Sigmoid colon (tissue), 7 donors: ENCODE results near the gene MACF1. TPM values are rescaled to one million over a fixed set of nuclear protein-coding genes. Genes with fewer than 3 reads are reported as not detected.

Experiments used
- DNase-seq: peaks from one replicate; pipeline ENCODE4 v3.0.0-alpha.2; 2019
- H3K27ac ChIP-seq, 4 donors: fragments of 200-600 bp; sonication (generic); one replicate each; pipeline ENCODE4 v1.5.1; 2016 to 2019; ENCODE audit warnings: mild to moderate bottlenecking in 1 of 4
- H3K27me3 ChIP-seq, 3 donors: fragments of 200-600 bp; sonication (generic); one replicate each; pipeline ENCODE4 v1.5.1; 2019; ENCODE audit warnings: mild to moderate bottlenecking in 1 of 3
- H3K36me3 ChIP-seq, 4 donors: fragments of 200-600 bp; sonication (generic); one replicate each; pipeline ENCODE4 v1.5.1; 2016 to 2019
- H3K4me1 ChIP-seq, 4 donors: fragments of 200-600 bp; sonication (generic); one replicate each; pipeline ENCODE4 v1.5.1; 2017 to 2019
- H3K4me3 ChIP-seq, 4 donors: fragments of 200-600 bp; sonication (generic); one replicate each; pipeline ENCODE4 v1.5.1; 2017 to 2019; ENCODE audit warnings: mild to moderate bottlenecking in 2 of 4, moderate library complexity in 1 of 4
- H3K9me3 ChIP-seq, 4 donors: fragments of 200-600 bp in 3 of 4; sonication (generic) in 3 of 4; one replicate each; pipeline versions ENCODE4 v1.5.1 to v1.6.1; 2013 to 2019
- EP300 ChIP-seq, 4 donors: sonication (generic); formaldehyde crosslinking; IDR thresholded peaks; one replicate each; pipeline ENCODE4 v1.6.1; 2017; ENCODE audit warnings: antibody characterized with exemption in 4 of 4
- POLR2A ChIP-seq, 2 donors: fragments of 450-650 bp; IDR thresholded peaks; one replicate each; pipeline ENCODE4 v1.6.1; 2016; ENCODE audit warnings: antibody characterized with exemption in 2 of 2, mild to moderate bottlenecking in 2 of 2, moderate library complexity in 2 of 2
- POLR2AphosphoS5 ChIP-seq, 4 donors: sonication (generic); formaldehyde crosslinking; IDR thresholded peaks; one replicate each; pipeline ENCODE4 v1.6.1; 2017; ENCODE audit warnings: antibody characterized with exemption in 4 of 4
- WGBS, 2 donors: extraction: QIAGEN DNeasy Blood & Tissue Kit; methylation state at CpG; one replicate each; pipeline ENCODE4 v1.1.7; 2013; 5-methylcytosine and 5-hydroxymethylcytosine counted together
- intact Hi-C: fragments of 100-400 bp; cut with DNase I; formaldehyde crosslinking; loops from one replicate; pipeline ENCODE4 v1.15.1; 2023
- polyA plus RNA-seq, 3 donors: library from polyadenylated mRNA; stranded (reverse); fragments of 200-250 nt; gene quantifications; one replicate each; pipeline ENCODE4 v1.2.3, GENCODE V29; 2013
- total RNA-seq, 4 donors: library from RNA; depleted of rRNA; stranded (reverse); fragments of >200 nt; gene quantifications; one replicate each; pipeline ENCODE4 v1.1.0, GENCODE V29; 2016
- TF ChIP-seq, protein P1 (sequence below), 4 experiments: fragments of 450-650 bp in 3 of 4; fragments of 200-600 bp in 1 of 4; IDR thresholded peaks; one replicate each; pipeline ENCODE4 v1.5.1; 2016 to 2019; ENCODE audit warnings: antibody characterized with exemption in 4 of 4, mild to moderate bottlenecking in 3 of 4, moderate library complexity in 2 of 4
- donor health status: healthy with polysubstance abuse.
- donor health status: Bipolar disorder and iron deficiency.
- donor health status: healthy.

MACF1 gene
- total and polyA plus RNA-seq, 7 donors: 16.0 to 657 (median 292) TPM

DNA sequence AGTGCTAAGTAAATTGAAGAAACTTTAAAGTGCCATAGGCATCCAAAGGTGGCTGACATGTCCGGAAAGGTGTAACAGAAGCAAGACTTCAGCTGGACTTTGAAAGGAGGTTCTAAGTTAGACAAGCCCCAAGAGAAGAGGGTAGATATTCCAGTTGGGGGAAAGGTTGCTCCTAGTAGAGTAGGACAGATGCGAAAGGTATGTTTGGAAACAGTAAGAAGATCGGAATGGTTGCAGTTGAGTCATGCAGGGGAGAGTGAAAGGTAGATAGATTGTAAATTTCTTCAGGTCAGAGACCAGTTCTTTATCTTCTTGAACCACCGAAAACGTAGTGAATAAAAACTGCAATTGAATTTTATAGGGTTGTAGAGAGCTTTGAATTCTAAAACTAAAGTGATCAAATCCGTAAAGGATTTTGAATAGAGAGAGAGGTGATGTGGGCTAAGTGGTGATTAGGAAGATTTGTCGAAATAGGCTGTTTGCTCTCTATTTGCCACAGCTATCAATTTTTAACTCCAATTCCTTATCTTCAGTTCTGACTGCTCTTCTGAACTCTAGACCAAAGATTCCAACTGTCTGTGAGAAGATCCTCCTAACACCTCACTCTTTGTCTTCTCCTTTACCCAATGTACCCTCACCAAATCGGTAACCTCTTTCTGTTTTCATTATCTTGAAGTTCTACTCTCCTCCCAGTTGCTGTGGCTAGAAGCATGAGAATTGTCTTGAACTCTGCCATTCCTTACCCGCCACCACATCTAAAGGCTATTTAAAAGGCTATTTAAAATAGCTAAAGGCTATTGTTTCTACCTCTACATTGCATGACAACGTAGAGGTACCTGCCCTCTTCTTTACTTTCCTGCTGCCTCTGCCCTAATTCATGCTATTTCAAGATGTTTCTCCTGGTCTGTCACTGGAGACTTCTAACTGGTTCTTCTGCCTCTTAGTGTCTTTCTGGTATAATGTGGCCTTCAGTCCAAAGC lies 16.7 kb downstream of the MACF1 start:
- Histone ChIP-seq H3K4me3 (no peak overlapping the region), H3K27me3 (no peaks in the 10 kb centered on the region), H3K36me3 (no peaks in the 10 kb centered on the region), H3K4me1 (peaks cover 0 to 77% (median 53%) of the 10 kb centered on the region in 4 donors), H3K27ac (no peak overlapping the region), H3K9me3 (no peaks in the 10 kb centered on the region)
- intact Hi-C loops: no loop called here
- no peak for TF ChIP-seq POLR2AphosphoS5 (IDR thresholded peaks at IDR 0.05)
- TF ChIP-seq, protein P1, sequence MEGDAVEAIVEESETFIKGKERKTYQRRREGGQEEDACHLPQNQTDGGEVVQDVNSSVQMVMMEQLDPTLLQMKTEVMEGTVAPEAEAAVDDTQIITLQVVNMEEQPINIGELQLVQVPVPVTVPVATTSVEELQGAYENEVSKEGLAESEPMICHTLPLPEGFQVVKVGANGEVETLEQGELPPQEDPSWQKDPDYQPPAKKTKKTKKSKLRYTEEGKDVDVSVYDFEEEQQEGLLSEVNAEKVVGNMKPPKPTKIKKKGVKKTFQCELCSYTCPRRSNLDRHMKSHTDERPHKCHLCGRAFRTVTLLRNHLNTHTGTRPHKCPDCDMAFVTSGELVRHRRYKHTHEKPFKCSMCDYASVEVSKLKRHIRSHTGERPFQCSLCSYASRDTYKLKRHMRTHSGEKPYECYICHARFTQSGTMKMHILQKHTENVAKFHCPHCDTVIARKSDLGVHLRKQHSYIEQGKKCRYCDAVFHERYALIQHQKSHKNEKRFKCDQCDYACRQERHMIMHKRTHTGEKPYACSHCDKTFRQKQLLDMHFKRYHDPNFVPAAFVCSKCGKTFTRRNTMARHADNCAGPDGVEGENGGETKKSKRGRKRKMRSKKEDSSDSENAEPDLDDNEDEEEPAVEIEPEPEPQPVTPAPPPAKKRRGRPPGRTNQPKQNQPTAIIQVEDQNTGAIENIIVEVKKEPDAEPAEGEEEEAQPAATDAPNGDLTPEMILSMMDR (IDR thresholded peaks at IDR 0.05): no peak
- no peak for TF ChIP-seq POLR2A (IDR thresholded peaks at IDR 0.05)
- no peak for TF ChIP-seq EP300 (IDR thresholded peaks at IDR 0.05)
- DNase-seq: no peak
- WGBS, 2 donors: 87 to 90% methylated on average over 10 of the region's 10 CpGs

DNA sequence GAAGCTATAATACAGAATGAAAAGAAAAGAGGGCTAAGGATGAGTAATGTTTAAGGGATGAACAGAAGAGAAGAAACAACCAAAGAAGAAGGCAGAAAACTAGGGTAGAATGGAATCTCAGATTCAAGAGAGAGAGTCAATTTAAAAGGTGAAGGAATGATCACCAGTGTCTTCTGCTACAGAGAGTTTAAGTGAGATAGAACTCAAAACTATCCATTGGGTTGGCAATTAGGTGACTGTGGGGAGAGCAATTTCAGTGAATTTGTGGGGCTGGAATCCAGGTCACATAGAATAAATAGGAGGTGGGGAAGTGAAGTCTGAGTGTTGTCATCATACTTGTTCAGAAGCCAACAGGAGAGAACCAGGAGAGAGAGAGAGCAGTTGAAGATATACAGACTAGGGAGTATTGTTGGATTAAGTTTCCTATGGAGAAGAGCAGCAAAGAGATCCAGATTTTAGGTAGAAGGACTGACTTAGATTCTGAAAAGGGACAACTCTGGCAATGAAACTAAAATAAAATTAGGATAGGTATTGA lies 19.9 kb downstream of the MACF1 start:
- intact Hi-C loops: no loop called here
- H3K4me1 ChIP-seq: peaks cover 0 to 76% (median 50%) of the 10 kb centered on the region in 4 donors
- no peaks in the 10 kb centered on the region for H3K36me3 ChIP-seq
- H3K27me3 ChIP-seq: no peaks in the 10 kb centered on the region
- no peaks in the 10 kb centered on the region for H3K9me3 ChIP-seq
- no peak overlapping the region for H3K4me3 ChIP-seq
- TF ChIP-seq, protein P1 (IDR thresholded peaks at IDR 0.05): no peak
- TF ChIP-seq POLR2A (IDR thresholded peaks at IDR 0.05) (no peak), POLR2AphosphoS5 (IDR thresholded peaks at IDR 0.05) (no peak), EP300 (IDR thresholded peaks at IDR 0.05) (no peak)
- peak overlapping the region in 2 of 4 donors; percentile 38 to 62 for H3K27ac ChIP-seq
- DNase-seq: no peak

DNA sequence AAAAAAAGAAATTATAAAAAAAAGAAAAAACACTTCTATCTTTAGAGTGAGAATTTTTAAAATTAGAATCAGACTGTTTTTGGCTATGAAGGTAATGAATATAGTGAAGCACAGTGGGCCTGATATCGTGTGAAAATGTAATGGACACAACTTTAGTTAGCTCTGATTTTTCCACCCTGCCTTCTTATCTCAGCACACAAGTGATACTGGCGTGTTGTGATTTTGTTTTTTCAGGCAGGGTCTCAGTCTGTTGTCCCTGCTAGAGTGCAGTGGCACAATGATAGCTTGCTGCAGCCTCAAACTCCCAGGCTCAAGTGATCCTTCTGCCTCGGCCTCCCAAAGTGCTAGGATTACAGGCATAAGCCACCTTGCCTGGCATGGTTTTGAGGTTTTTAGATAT lies 22.3 kb downstream of the MACF1 start:
- H3K9me3 ChIP-seq: no peaks in the 10 kb centered on the region
- intact Hi-C loops: no loop called here
- no peaks in the 10 kb centered on the region for H3K36me3 ChIP-seq
- TF ChIP-seq, protein P1 (IDR thresholded peaks at IDR 0.05): no peak
- TF ChIP-seq POLR2A (IDR thresholded peaks at IDR 0.05): no peak
- TF ChIP-seq EP300 (IDR thresholded peaks at IDR 0.05): no peak
- TF ChIP-seq POLR2AphosphoS5 (IDR thresholded peaks at IDR 0.05): no peak
- H3K27ac ChIP-seq: peak overlapping the region in 3 of 4 donors; percentile 38 to 68 (median 66)
- no peaks in the 10 kb centered on the region for H3K27me3 ChIP-seq
- no peak overlapping the region for H3K4me3 ChIP-seq
- DNase-seq: no peak
- 89 to 94% methylated on average over 3 of the region's 3 CpGs for WGBS, 2 donors
- H3K4me1 ChIP-seq: peaks cover 0 to 84% (median 64%) of the 10 kb centered on the region in 4 donors

DNA sequence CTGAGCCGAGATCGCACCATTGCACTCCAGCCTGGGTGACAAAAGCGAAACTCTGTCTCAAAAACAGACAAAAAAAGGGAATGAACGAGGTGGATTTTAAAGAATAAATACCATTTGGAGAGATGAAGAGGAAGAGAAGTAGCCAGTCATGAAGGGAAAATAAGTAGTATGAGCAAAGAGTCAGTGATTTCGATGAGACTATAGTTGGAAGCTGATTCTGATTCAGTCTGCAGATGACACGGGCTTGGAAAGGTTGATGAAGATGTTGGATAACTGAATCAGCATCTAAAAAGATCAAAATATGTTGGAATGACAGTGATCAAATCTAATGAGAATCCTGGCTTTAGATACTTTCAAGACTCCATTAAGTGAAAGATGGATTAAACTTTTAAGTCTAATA lies 23.8 kb downstream of the MACF1 start:
- H3K9me3 ChIP-seq: no peaks in the 10 kb centered on the region
- TF ChIP-seq POLR2AphosphoS5 (IDR thresholded peaks at IDR 0.05): no peak
- TF ChIP-seq EP300 (IDR thresholded peaks at IDR 0.05): no peak
- TF ChIP-seq, protein P1 (IDR thresholded peaks at IDR 0.05): no peak
- no peak for DNase-seq
- intact Hi-C loops: no loop called here
- no peak overlapping the region for H3K4me3 ChIP-seq
- H3K4me1 ChIP-seq: peaks cover 0 to 79% (median 62%) of the 10 kb centered on the region in 4 donors
- 94 to 96% methylated on average over 6 of the region's 6 CpGs for WGBS, 2 donors
- H3K27me3 ChIP-seq: no peaks in the 10 kb centered on the region
- peaks cover 0 to 2% (median 0%) of the 10 kb centered on the region in 4 donors for H3K36me3 ChIP-seq
- H3K27ac ChIP-seq: no peak overlapping the region
